WTC11 (cell line): ENCODE results near the gene PCDHB16.
"Not testable (repeated sequence)": the region's sequence is repeated elsewhere in the genome, so short reads cannot be mapped to it uniquely, and the experiment has no call there.

ENCODE experiments used
- ELF4 ChIP-seq: sonication (generic); formaldehyde crosslinking; IDR thresholded peaks from 2 replicates; pipeline ENCODE4 v1.8.1; 2022; ENCODE audit warnings: low read depth, mild to moderate bottlenecking, moderate library complexity, missing genetic modification reagents
- NFATC4 ChIP-seq: fragments of 250-450 bp; sonication (Bioruptor Pico); IDR thresholded peaks from 2 replicates; pipeline ENCODE4 v1.9.0; 2021; ENCODE audit warnings: mild to moderate bottlenecking
- NFE2L1 ChIP-seq: sonication (generic); formaldehyde crosslinking; IDR thresholded peaks from 2 replicates; pipeline ENCODE4 v1.8.1; 2023; ENCODE audit warnings: missing genetic modification reagents
- TF ChIP-seq, protein P1 (sequence below): sonication (generic); formaldehyde crosslinking; IDR thresholded peaks from 2 replicates; pipeline ENCODE4 v1.8.1; 2023; ENCODE audit warnings: mild to moderate bottlenecking, missing genetic modification reagents
- TF ChIP-seq, protein P2 (sequence below): fragments of 200-600 bp; IDR thresholded peaks from 2 replicates; pipeline ENCODE4 v1.8.0; 2022; ENCODE audit warnings: antibody characterized with exemption

DNA sequence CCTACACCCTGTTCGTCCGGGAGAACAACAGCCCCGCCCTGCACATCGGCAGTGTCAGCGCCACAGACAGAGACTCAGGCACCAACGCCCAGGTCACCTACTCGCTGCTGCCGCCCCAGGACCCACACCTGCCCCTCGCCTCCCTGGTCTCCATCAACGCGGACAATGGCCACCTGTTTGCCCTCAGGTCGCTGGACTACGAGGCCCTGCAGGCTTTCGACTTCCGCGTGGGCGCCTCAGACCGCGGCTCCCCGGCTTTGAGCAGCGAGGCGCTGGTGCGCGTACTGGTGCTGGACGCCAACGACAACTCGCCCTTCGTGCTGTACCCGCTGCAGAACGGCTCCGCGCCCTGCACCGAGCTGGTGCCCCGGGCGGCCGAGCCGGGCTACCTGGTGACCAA, 6.5 kb downstream of the PCDHB16 start:
- TF ChIP-seq, protein P1, sequence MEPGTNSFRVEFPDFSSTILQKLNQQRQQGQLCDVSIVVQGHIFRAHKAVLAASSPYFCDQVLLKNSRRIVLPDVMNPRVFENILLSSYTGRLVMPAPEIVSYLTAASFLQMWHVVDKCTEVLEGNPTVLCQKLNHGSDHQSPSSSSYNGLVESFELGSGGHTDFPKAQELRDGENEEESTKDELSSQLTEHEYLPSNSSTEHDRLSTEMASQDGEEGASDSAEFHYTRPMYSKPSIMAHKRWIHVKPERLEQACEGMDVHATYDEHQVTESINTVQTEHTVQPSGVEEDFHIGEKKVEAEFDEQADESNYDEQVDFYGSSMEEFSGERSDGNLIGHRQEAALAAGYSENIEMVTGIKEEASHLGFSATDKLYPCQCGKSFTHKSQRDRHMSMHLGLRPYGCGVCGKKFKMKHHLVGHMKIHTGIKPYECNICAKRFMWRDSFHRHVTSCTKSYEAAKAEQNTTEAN = not testable (repeated sequence)
- not testable (repeated sequence) for TF ChIP-seq ELF4, NFATC4, NFE2L1 (CRISPR knock-in tag)
- TF ChIP-seq, protein P2, sequence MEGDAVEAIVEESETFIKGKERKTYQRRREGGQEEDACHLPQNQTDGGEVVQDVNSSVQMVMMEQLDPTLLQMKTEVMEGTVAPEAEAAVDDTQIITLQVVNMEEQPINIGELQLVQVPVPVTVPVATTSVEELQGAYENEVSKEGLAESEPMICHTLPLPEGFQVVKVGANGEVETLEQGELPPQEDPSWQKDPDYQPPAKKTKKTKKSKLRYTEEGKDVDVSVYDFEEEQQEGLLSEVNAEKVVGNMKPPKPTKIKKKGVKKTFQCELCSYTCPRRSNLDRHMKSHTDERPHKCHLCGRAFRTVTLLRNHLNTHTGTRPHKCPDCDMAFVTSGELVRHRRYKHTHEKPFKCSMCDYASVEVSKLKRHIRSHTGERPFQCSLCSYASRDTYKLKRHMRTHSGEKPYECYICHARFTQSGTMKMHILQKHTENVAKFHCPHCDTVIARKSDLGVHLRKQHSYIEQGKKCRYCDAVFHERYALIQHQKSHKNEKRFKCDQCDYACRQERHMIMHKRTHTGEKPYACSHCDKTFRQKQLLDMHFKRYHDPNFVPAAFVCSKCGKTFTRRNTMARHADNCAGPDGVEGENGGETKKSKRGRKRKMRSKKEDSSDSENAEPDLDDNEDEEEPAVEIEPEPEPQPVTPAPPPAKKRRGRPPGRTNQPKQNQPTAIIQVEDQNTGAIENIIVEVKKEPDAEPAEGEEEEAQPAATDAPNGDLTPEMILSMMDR = not testable (repeated sequence)
